ENCODE measurements around the gene ACOX2.

DNA sequence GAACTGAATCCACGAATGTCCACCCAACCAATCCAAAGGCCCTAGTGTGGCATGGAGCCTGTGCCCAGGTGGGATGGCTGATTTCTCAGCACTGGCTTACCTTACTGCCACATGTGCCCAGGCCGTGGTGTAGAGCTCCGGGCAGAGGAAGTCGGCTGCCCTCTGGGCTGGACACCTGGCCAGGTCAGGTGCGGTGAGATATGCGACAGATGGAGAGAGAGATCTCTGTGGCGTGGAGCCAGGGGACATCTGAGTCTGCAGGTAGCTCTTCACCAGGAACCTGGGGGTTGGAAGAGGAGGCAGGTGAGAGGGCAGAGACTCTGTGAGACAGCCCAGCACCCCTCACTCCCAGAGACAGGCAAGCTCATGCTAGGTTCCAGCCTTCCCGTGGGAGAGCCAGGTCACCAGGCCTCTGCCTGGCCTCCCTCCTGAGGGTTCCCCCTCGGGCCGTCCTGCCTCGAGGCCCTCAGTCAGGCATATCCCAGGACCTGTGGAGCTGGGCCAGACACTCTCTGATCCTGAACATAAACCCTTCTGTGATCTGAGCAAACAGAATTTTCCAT, 12.6 kb downstream of the ACOX2 start:
- TF ChIP-seq, protein P1, sequence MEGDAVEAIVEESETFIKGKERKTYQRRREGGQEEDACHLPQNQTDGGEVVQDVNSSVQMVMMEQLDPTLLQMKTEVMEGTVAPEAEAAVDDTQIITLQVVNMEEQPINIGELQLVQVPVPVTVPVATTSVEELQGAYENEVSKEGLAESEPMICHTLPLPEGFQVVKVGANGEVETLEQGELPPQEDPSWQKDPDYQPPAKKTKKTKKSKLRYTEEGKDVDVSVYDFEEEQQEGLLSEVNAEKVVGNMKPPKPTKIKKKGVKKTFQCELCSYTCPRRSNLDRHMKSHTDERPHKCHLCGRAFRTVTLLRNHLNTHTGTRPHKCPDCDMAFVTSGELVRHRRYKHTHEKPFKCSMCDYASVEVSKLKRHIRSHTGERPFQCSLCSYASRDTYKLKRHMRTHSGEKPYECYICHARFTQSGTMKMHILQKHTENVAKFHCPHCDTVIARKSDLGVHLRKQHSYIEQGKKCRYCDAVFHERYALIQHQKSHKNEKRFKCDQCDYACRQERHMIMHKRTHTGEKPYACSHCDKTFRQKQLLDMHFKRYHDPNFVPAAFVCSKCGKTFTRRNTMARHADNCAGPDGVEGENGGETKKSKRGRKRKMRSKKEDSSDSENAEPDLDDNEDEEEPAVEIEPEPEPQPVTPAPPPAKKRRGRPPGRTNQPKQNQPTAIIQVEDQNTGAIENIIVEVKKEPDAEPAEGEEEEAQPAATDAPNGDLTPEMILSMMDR (conservative IDR thresholded peaks at IDR 0.05; ENCODE audit: low read length), result no peak
- TF ChIP-seq EZH2phosphoT487 (IDR thresholded peaks at IDR 0.05; ENCODE audit: borderline replicate concordance, low read depth, low read length), result no peak
